Subcutaneous abdominal adipose tissue (tissue), 5 donors: Measurements from ENCODE around the gene STYX.
A peak's percentile ranks its signal among the peaks of the same experiment; 100 is the strongest.

Experiments
- H3K27ac ChIP-seq: one replicate; pipeline ENCODE4 v1.7.0; 2013; ENCODE audit warnings: low read depth, mild to moderate bottlenecking, inconsistent platforms, low read length, moderate library complexity
- H3K27me3 ChIP-seq, 5 donors: one replicate each; pipeline ENCODE4 v1.7.0; 2013; ENCODE audit warnings: low read length in 5 of 5, inconsistent platforms in 1 of 5; ENCODE audit not compliant: control insufficient read depth in 5 of 5, insufficient read depth in 4 of 5
- H3K36me3 ChIP-seq, 5 donors: one replicate each; pipeline ENCODE4 v1.7.0; 2013; ENCODE audit warnings: low read length in 5 of 5; ENCODE audit not compliant: control insufficient read depth in 5 of 5, insufficient read depth in 5 of 5
- H3K4me1 ChIP-seq, 5 donors: one replicate each; pipeline ENCODE4 v1.7.0; 2013; ENCODE audit warnings: low read length in 5 of 5, mild to moderate bottlenecking in 3 of 5, moderate library complexity in 1 of 5; ENCODE audit not compliant: control insufficient read depth in 5 of 5, insufficient read depth in 5 of 5
- H3K4me3 ChIP-seq, 5 donors: one replicate each; pipeline ENCODE4 v1.7.0; 2013; ENCODE audit warnings: low read length in 5 of 5, low read depth in 1 of 5
- H3K9ac ChIP-seq, 5 donors: one replicate each; pipeline ENCODE4 v1.7.0; 2013; ENCODE audit warnings: low read length in 5 of 5, mild to moderate bottlenecking in 4 of 5, moderate library complexity in 3 of 5
- H3K9me3 ChIP-seq, 5 donors: one replicate each; pipeline ENCODE4 v1.7.0; 2013; ENCODE audit warnings: low read length in 5 of 5; ENCODE audit not compliant: control insufficient read depth in 5 of 5
- donor health status: healthy.
- donor health status: healthy.
- donor health status: healthy.
- donor health status: healthy.
- donor health status: healthy.

The STYX gene

GRCh38 chr14:52783206-52783605, 53.2 kb downstream of the STYX start:
- peaks cover 3 to 17% (median 12%) of the 10 kb centered on the region in 5 donors for H3K36me3 ChIP-seq
- no peaks in the 10 kb centered on the region for H3K9me3 ChIP-seq
- H3K27ac ChIP-seq, result no peak overlapping the region
- H3K4me1 ChIP-seq, result no peaks in the 10 kb centered on the region
- H3K27me3 ChIP-seq, result no peaks in the 10 kb centered on the region
- no peak overlapping the region for H3K9ac ChIP-seq
- H3K4me3 ChIP-seq, result no peak overlapping the region

- no peak overlapping the region for H3K27ac ChIP-seq
- peaks cover 0 to under 1% (median 0%) of the 10 kb centered on the region in 5 donors for H3K36me3 ChIP-seq
- H3K27me3 ChIP-seq, result no peaks in the 10 kb centered on the region
- no peak overlapping the region for H3K9ac ChIP-seq
- H3K9me3 ChIP-seq, result no peaks in the 10 kb centered on the region
- no peak overlapping the region for H3K4me3 ChIP-seq
- peaks cover 2 to 17% (median 15%) of the 10 kb centered on the region in 5 donors for H3K4me1 ChIP-seq
Measured at GRCh38 chr14:52786887-52787286, 56.9 kb downstream of the STYX start.

- Histone ChIP-seq H3K9ac (no peak overlapping the region), H3K4me3 (no peak overlapping the region)
Measured at GRCh38 chr14:52789118-52789517, 59.2 kb downstream of the STYX start.

GRCh38 chr14:52790011-52790755, 60.2 kb downstream of the STYX start:
- Histone ChIP-seq H3K9me3 (no peaks in the 10 kb centered on the region), H3K36me3 (no peaks in the 10 kb centered on the region), H3K4me3 (peak overlapping the region; percentile 73 to 86 (median 84)), H3K4me1 (peaks cover 2 to 22% (median 19%) of the 10 kb centered on the region in 5 donors), H3K27me3 (no peaks in the 10 kb centered on the region), H3K27ac (no peak overlapping the region), H3K9ac (peak overlapping the region in 4 of 5 donors; percentile 71 to 86 (median 74))

More at GRCh38 chr14:52789118-52789517, 59.2 kb downstream of the STYX start:
- H3K27ac ChIP-seq, result no peak overlapping the region
- H3K36me3 ChIP-seq, result no peaks in the 10 kb centered on the region
- H3K4me1 ChIP-seq, result peaks cover 2 to 22% (median 19%) of the 10 kb centered on the region in 5 donors
- no peaks in the 10 kb centered on the region for H3K9me3 ChIP-seq
- H3K27me3 ChIP-seq, result no peaks in the 10 kb centered on the region

- Histone ChIP-seq H3K27ac (peak overlapping the region; percentile 80), H3K4me1 (peaks cover 2 to 22% (median 19%) of the 10 kb centered on the region in 5 donors), H3K4me3 (peak overlapping the region; percentile 73 to 86 (median 84)), H3K36me3 (no peaks in the 10 kb centered on the region), H3K9me3 (no peaks in the 10 kb centered on the region), H3K9ac (peak overlapping the region; percentile 71 to 86 (median 74)), H3K27me3 (no peaks in the 10 kb centered on the region)
Measured at GRCh38 chr14:52790756-52791222, 60.8 kb downstream of the STYX start.

- peak within 1 kb of the TSS; percentile 72 to 86 (median 74) for H3K9ac ChIP-seq
- no peaks in the 10 kb centered on the region for H3K27me3 ChIP-seq
- H3K27ac ChIP-seq, result peak within 1 kb of the TSS; percentile 80
- peak within 1 kb of the TSS; percentile 75 to 86 (median 84) for H3K4me3 ChIP-seq
- peaks cover 2 to 22% (median 19%) of the 10 kb centered on the region in 5 donors for H3K4me1 ChIP-seq
- H3K36me3 ChIP-seq, result no peaks in the 10 kb centered on the region
- no peaks in the 10 kb centered on the region for H3K9me3 ChIP-seq
Measured at GRCh38 chr14:52791223-52792096, 61.5 kb downstream of the STYX start, which contains the start of gene GNPNAT1. GNPNAT1 (minus strand) TSS chr14:52791607; CDS start chr14:52784650, 6,957 bp downstream.

- Histone ChIP-seq H3K4me3 (peak overlapping the region; percentile 59 to 86 (median 78)), H3K4me1 (peaks cover 2 to 22% (median 19%) of the 10 kb centered on the region in 5 donors), H3K36me3 (no peaks in the 10 kb centered on the region), H3K27ac (peak overlapping the region; percentile 80), H3K9me3 (no peaks in the 10 kb centered on the region), H3K27me3 (no peaks in the 10 kb centered on the region), H3K9ac (peak overlapping the region; percentile 29 to 84 (median 72))
Measured at GRCh38 chr14:52792097-52792415, 62.1 kb downstream of the STYX start.

GRCh38 chr14:52793061-52793460, 63.1 kb downstream of the STYX start:
- H3K4me3 ChIP-seq, result no peak overlapping the region
- H3K27ac ChIP-seq, result no peak overlapping the region
- no peaks in the 10 kb centered on the region for H3K36me3 ChIP-seq
- no peaks in the 10 kb centered on the region for H3K27me3 ChIP-seq
- H3K9me3 ChIP-seq, result no peaks in the 10 kb centered on the region
- H3K9ac ChIP-seq, result no peak overlapping the region
- peaks cover 2 to 22% (median 19%) of the 10 kb centered on the region in 5 donors for H3K4me1 ChIP-seq

- H3K9me3 ChIP-seq, result no peaks in the 10 kb centered on the region
- no peak overlapping the region for H3K27ac ChIP-seq
- H3K4me1 ChIP-seq, result no peaks in the 10 kb centered on the region
- H3K36me3 ChIP-seq, result no peaks in the 10 kb centered on the region
- H3K9ac ChIP-seq, result no peak overlapping the region
- no peaks in the 10 kb centered on the region for H3K27me3 ChIP-seq
- no peak overlapping the region for H3K4me3 ChIP-seq
Measured at GRCh38 chr14:52797653-52798052, 67.7 kb downstream of the STYX start.

- H3K27ac ChIP-seq, result no peak overlapping the region
- H3K9ac ChIP-seq, result no peak overlapping the region
- H3K9me3 ChIP-seq, result no peaks in the 10 kb centered on the region
- H3K36me3 ChIP-seq, result no peaks in the 10 kb centered on the region
- no peak overlapping the region for H3K4me3 ChIP-seq
- H3K4me1 ChIP-seq, result no peaks in the 10 kb centered on the region
- no peaks in the 10 kb centered on the region for H3K27me3 ChIP-seq
Measured at GRCh38 chr14:52798826-52799225, 68.9 kb downstream of the STYX start.
